IPS-11a (cell line): ENCODE results near the gene GYS1.
"Not testable (repeated sequence)": the region's sequence is repeated elsewhere in the genome, so short reads cannot be mapped to it uniquely, and the experiment has no call there.

Experiments used
- H3K4me3 ChIP-seq: one replicate; pipeline ENCODE4 v1.5.1; 2013; ENCODE audit warnings: low read depth, low read length, control low read depth

GYS1 gene

GRCh38 chr19:48947258-48947542, 45.9 kb downstream of the GYS1 start:
- H3K4me3 ChIP-seq, result no peak overlapping the region

- H3K4me3 ChIP-seq, result no peak overlapping the region
Observed at GRCh38 chr19:48946463-48947257, 46.4 kb downstream of the GYS1 start.

- no peak overlapping the region for H3K4me3 ChIP-seq
Observed at GRCh38 chr19:48945817-48946216, 47.3 kb downstream of the GYS1 start.

DNA sequence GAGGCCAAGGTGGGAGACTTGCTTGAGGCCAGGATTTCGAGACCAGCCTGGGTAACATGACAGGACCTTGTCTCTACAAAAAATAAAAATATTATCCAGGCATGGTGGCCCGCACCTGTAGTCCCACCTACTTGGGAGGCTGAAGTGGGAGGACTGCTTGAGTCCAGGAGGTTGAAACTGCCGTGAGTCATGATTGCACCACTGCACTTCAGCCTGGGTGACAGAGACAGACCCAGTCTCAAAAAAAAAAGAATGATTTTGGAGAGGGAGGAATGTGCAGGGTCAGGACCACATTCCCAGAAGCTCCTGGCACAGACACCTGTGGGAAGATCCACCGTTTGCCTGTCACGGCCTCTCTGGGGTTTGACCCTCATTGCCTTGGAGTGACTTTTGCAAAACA, 47.7 kb downstream of the GYS1 start:
- H3K4me3 ChIP-seq, result no peak overlapping the region

- no peak overlapping the region for H3K4me3 ChIP-seq
Observed at GRCh38 chr19:48943081-48943480, 50.0 kb downstream of the GYS1 start.

DNA sequence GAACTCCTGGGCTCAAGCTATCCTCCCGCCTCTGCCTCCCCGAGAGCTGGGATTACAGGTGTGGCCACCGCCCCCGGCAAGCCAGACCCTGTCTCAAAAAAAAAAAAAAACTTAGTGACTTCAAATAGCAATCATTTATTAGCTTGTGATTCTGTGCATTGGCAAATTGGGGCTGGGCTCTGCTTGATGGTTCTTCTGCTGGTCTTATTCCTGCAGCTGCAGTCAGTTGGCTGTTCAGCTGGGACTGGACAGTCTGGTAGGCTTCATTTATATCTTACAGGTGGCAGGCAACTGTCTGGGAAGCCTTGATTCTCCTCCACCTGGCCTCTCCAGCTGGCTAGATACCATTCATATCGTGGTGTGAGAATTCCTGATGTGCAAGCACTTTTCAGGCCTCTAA, 52.2 kb downstream of the GYS1 start:
- no peak overlapping the region for H3K4me3 ChIP-seq

DNA sequence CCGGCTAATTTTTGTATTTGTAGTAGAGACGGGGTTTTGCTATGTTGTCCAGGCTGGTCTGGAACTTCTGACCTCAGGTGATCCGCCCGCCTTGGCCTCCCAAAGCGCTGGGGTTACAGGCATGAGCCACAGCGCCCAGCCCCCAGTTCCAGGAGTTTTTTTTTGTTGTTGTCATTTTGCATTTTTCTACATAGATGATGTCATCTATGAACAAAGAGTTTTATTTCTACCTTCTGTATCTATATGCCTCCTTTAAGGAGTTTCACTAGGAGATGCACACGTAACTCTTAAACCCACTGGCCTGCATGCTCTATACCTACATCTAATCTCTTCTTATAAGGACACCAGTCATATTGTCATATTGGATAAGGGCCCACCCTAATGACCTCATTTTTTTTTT, 54.9 kb downstream of the GYS1 start:
- H3K4me3 ChIP-seq, result no peak overlapping the region

- no peak overlapping the region for H3K4me3 ChIP-seq
Observed at GRCh38 chr19:48935864-48936263, 57.2 kb downstream of the GYS1 start.

DNA sequence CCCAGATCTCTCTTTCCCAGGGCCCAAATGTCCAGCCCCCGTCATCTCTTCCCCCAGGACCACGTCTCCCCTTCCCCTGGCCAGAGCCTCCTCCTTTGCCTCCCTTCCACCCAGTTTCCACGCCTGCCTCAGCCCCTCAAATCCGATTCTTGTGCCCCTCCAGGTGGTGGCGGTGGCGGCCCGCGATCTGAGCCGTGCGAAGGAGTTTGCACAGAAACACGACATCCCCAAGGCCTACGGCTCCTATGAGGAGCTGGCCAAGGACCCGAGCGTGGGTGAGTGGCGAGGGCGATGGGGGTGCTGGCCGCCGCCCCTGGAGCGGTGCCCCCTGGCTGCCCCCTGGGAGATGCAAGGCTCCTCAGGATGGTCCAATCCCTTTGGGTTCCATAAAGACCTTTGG, 58.3 kb downstream of the GYS1 start:
- H3K4me3 ChIP-seq, result no peak overlapping the region

- peak within 1 kb of the TSS; percentile 17 for H3K4me3 ChIP-seq
Observed at GRCh38 chr19:48933382-48933932, 59.7 kb downstream of the GYS1 start, which contains the start of gene DHDH. DHDH (plus strand) TSS chr19:48933699; CDS start chr19:48933722, 23 bp downstream.

DNA sequence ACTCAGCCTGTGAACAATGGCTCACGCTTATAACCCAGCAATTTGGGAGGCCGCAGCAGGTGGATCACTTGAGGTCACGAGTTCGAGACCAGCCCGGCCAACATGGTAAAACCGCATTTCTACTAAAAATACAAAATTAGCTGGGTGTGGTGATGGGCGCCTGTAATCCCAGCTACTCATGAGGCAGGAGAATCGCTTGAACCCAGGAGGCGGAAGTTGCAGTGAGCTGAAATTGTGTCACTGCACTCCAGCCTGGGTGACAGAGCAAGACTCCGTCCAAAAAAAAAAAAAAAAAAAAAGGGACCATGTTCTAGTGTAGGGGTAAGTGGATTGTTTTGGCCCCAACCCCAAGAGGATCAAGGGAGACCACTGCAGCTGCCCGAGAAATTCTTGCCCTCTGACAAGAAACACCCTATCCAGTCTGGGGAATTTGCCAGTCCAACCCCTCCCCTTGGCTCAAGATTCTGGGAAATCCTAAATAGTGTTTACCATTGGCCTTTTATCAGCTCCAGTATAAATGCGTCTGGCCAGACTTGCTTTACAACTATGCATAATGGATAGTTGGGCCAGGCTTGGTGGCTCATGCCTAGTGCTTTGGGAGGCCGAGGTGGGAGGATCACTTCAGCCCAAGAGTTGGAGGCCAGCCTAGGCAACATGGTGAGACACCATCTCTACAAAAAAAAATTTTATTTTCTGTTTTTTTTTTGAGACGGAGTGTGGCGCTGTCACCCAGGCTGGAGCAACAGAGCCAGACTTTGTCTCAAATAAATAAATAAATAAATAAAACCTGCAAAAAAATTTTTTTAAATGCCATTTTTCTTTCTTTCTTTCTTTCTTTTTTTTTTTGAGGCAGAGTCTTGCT, 64.7 kb downstream of the GYS1 start:
- H3K4me3 ChIP-seq, result no peak overlapping the region

- not testable (repeated sequence) for H3K4me3 ChIP-seq
Observed at GRCh38 chr19:48927692-48928091, 65.4 kb downstream of the GYS1 start.

DNA sequence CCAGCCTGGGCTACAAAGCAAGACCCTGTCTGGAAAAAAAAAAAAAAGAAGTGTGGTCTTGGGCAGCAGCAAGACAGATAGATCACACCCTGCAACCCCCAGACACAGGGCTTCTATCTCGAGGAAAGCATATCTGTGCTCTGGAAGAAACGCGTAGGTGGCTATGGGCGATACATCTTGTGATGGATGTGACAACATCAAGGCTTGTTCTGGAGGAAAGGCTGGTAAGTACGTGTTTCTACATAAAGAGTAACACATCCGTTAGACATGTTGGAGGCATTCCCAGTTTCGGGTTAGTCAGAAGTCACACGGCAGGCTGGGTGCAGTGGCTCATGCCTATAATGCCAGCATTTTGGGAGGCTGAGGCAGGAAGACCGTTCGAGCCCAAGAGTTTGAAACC, 66.2 kb downstream of the GYS1 start:
- no peak overlapping the region for H3K4me3 ChIP-seq

DNA sequence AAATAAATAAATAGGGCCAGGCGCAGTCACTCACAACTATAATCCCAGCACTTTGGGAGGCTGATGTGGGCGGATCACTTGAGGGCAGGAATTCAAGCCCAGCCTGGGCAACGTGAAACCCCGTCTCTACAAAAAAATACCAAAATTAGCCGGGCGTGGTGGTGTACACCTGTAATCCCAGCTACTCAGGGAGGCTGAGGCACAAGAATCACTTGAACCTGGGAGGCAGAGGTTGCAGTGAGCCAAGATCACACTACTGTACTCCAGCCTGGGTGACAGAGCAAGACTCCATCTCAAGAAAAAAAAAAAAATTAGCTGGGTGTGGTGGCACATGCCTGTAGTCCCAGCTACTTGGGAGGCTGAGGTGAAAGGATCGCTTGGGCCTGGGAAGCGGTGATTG, 67.2 kb downstream of the GYS1 start:
- not testable (repeated sequence) for H3K4me3 ChIP-seq

DNA sequence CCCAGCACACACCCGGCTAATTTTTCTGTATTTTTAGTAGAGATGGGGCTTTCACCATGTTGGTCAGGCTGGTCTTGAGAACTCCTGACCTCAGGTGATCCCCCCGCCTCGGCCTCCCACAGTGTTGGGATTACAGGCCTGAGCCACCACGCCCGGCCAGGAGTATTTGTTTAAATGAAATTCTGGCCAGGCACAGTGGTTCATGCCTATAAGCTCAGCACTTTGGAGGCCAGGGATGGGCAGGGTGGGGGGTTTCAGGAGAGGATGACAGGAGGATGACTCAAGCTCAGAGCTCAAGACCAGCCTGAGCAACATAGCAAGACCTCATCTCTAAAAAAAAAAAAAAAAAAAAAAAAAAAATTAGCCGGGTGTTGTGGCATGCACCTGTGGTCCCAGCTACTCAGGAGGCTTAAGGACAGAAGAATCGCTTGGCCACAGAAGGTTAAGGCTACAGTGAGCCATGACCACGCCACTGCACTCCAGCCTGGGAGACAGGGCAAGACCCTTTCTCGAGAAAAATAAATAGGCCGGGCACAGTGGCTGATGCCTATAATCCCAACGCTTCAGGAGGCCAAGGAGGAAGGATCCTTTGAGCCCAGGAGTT, 67.8 kb downstream of the GYS1 start:
- H3K4me3 ChIP-seq, result no peak overlapping the region

DNA sequence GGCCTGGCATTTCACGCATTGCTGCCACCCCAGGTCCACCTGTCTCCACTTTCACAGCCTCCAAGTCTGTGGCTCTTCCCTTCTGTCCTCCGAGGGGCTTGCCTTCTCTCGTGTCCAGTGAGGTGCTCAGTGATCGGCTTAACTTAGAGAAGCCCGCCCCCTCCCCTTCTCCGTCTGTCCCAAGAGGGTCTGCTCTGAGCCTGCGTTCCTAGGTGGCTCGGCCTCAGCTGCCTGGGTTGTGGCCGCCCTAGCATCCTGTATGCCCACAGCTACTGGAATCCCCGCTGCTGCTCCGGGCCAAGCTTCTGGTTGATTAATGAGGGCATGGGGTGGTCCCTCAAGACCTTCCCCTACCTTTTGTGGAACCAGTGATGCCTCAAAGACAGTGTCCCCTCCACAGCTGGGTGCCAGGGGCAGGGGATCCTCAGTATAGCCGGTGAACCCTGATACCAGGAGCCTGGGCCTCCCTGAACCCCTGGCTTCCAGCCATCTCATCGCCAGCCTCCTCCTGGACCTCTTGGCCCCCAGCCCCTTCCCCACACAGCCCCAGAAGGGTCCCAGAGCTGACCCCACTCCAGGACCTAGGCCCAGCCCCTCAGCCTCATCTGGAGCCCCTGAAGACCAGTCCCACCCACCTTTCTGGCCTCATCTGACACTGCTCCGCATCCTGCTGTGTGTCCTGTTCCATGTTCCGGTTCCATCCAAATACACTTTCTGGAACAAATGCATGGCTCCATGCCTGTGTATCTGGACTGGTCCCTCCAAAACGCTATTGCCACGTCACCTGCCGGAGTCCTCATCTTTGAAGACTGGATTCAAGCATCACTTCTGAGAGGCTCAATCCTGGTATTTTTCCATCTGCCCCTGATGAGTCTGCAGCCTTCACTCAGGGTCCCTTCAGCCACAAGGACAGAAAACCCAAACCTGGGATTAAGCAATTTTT, 70.3 kb downstream of the GYS1 start:
- no peak overlapping the region for H3K4me3 ChIP-seq

GRCh38 chr19:48921721-48922500, 71.2 kb downstream of the GYS1 start:
- no peak overlapping the region for H3K4me3 ChIP-seq

DNA sequence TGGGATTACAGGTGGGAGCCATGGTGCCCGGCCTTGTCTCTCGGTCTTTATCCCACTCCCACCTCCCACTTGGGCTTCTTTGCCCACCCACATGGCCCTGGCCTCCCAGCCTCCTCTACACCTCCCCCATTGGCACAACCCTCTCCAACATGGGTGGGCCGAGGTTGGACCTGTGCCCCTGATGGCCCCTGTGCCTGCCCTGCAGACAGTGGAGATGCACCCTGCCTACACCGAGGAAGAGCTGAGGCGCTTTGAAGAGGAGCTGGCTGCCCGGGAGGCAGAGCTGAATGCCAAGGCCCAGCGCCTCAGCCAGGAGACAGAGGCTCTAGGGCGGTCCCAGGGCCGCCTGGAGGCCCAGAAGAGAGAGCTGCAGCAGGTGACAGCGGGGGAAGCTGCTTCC, 72.2 kb downstream of the GYS1 start:
- no peak overlapping the region for H3K4me3 ChIP-seq

GRCh38 chr19:48919271-48919670, 73.8 kb downstream of the GYS1 start:
- H3K4me3 ChIP-seq, result not testable (repeated sequence)

- H3K4me3 ChIP-seq, result no peak overlapping the region
Observed at GRCh38 chr19:48918801-48919247, 74.3 kb downstream of the GYS1 start.
